IPS DF 19.7 (cell line): ENCODE measurements around the gene ZFAND2A.
"Not testable (repeated sequence)": the region's sequence is repeated elsewhere in the genome, so short reads cannot be mapped to it uniquely, and the experiment has no call there.

ENCODE experiments used
- DNase-seq: peaks from one replicate; pipeline ENCODE4 v3.0.0-alpha.2; 2013; ENCODE audit warnings: low read depth, low spot score

The ZFAND2A gene

DNA sequence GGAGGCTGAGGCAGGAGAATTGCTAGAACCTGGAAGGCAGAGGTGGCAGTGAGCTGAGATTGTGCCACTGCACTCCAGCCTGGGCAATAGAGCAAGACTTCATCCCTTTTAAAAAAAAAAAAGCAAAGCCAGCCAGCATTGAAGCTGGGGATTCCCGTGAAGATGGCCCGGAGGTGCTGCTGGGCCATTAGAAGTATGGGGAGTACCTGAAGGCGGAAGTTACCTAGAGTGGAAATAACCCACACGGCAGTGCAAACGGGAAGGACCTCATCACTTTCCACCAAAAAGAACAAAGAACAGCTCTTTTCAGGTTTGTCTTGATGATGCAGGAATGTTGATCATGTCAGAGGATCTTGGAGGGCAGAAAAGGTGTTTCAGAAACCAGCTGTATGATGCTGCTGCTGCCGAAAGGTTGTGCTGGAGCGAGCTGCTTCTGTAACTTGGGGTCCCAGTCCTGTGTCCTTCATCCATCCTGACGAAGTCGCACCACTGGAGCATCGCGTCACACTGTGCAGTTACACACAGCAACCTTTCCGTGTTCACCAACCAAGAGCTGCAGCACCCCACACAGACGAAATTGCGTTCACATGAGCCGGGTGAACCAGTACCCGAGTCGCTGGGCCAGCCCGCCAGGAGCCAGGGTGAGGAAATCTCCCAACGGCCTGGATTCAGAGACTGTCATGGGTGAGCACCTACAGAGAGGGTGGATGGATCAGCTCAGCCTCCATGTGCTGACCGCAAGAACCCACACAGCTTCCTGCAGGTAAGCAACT lies 8.2 kb downstream of the ZFAND2A start:
- no peak for DNase-seq

DNA sequence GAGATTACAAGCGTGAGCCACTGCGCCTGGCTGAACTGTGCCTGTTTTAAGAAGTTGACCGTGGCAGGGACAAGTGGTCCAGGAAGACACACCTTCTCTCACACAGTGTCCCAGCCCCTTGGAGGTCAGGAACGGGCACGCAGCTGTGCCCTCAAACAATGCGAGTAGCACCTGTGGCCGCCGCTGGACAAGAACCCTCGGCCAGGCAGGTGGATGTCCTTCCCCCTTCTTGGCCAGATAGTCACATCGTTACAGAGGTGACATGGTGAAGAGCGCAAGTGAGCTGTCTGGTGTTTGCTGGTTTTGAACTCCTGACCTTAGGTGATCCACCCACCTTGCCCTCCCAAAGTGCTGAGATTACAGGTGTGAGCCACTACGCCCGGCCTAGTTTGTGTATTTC lies 8.8 kb downstream of the ZFAND2A start:
- DNase-seq: no peak

DNA sequence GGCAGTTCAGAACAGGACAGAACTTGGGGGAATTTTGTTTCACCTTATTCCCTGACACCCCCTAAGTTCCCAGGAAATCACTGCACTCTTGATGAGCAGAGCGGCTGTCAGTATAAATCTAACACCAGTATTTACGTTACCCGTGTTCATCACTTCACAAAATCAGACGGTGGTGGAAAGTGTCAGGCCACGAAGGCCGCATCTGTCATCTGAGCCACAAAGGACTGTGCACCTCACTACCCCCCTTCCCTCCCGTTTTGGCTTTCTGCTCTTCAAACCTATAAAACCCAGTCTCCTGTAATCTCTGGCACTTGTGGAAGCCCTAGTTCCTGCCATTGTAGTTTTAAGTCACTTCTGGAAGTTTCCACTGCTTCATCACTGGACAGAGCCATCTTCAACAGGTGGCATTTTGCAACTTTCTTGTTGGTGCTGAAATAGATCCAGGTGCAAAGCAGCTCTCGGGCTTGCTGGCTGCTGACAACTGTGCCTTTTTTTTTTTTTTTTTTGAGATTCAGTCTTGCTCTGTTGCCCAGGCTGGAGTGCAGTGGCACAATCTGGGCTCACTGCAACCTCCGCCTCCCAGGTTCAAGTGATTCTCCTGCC lies 9.5 kb downstream of the ZFAND2A start:
- no peak for DNase-seq

DNA sequence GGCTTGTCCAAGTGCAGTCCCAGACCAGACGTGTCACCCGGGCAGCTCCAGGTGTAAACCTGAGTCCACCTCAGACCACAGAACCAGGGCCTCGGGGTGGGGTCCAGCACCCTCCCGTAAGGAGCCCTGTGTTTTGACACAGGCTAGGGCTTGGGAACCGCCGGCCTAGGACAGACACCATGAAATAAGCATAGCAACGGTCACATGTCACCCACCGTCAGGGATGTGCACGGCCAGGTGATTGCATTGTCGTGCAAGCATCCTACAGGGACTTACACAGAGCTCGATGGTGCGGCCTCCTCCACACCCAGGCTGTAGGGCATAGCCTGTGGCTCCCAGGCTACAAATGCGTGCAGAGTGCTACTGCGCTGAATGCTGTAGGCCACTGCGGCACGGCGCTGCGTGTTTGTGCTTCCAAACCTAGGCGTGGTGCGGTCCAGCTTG lies 10.6 kb downstream of the ZFAND2A start:
- no peak for DNase-seq

DNA sequence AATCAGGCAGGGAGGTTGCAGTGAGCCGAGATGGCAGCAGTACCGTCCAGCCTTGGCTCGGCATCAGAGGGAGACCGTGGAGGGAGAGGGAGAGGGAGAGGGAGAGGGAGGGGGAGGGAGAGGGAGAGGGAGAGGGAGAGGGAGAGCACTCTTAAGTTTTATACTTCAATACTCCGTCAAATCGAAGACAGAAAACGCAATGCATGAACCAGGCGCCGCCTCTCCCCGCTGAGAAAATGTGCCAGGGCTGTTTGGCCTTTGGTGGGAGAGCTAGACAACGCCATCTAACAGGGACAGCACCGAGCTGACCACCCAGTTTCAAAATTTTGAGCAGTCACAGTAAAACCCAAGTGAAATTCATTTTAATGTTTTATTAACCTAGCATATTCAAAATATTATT lies 12.1 kb downstream of the ZFAND2A start:
- DNase-seq: not testable (repeated sequence)

DNA sequence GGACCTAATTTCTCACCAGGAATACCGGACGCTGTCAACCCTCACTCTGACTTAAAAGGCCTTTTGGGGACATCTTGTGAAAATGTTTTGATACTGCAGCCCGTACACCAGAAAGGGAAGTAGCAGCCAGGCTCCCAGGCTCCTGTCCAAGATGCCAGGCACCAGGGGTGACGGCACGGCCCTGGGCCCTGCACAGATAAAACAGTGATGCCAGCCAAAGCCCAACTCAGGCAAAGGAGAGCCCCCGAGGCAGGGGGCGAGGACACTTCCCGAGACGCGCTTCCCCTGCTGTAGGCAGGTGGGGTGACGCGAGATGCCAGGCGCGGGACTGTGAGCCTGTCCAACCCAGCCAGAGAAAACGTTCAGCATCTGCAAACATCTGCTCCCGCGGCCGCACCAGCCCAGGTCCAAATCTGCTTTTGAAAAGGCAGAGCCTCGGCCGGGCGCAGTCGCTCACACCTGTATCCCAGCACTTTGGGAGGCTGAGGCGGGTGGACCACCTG lies 15.7 kb downstream of the ZFAND2A start:
- no peak for DNase-seq

DNA sequence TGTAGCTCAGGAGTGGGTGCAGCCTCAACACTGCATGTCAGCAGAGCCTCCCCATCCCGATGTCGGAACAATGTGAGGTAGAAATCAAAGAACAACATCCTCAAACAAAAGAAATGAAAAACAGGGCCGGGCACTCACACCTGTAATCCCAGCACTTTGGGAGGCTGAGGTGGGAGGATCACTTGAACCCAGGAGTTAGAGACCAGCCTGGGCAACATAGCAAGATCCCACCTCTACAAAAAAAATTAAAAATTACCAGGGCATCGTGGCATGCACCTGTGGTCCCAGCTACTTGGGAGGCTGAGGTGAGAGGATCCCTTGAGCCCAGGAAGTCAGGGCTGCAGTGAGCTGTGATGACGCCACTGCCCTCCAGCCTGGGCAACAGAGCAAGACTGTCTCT lies 17.0 kb downstream of the ZFAND2A start:
- not testable (repeated sequence) for DNase-seq

DNA sequence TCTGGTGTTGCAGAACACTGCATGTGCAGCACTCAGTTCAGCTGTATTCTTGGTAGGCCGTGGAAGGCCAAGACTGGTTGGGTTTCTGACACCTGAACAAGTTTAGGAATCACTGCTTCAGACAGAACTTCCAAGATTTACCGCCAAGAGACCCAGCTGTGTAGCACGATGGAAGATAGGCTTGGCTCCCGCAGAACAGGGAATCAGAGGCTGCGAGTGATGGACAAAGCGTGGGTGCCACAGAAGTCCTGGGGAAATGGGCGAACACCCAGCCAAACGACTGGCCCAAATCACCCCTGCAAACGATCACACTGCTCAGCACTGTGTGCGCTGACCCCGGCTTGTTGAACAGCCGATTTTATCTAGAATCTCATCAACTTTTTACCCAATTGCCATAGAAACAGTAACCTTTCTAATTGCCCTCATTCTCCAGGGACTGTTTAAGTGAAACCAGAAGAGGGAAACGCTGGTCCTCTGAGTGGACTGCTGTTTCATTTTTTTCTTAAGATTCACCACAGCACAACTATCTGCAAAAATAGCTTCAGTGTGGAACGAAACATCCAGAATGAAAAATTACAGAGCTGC lies 17.9 kb downstream of the ZFAND2A start:
- DNase-seq: no peak

DNA sequence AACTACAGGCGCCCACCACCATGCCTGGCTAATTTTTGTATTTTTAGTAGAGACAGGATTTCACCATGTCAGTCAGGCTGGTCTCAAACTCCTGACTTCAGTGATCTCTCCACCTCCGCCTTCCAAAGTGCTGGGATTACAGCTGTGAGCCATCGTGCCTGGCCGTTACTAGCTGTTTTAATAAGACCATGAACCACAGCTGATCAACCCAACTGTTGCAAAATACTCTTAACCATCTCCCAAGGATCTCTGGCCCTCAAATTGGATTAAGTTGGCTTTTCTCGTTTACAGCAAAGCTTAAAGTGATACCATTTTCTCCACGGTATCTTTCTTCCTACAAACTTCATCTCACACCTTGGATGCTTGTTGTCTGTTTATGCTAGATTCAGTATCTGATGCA lies 18.3 kb downstream of the ZFAND2A start:
- DNase-seq: no peak

DNA sequence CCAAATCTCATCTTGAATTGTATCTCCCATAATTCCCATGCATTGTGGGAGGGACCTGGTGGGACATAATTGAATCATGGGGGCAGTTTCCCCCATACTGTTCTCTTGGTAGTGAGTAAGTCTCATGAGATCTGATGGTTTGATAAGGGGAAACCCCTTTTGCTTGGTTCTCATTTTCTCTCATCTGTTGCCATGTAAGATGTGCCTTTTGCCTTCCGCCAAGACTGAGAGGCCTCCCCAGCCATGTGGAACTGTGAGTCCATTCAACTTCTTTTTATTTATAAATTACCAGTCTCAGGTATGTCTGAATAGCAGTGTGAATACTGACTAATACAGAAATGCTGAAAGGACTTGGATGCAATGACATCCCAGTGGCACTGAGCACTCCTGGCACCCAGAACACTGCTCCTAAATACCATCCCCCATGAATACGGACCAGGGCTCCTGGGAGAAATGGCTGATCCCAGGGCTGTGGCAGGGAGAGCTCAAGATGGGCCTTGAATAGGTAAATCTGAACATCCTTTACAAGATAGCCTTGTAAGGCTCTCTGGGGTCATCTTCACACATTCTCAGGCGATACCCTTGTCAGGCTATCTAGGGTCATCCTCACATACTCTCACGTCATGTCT lies 19.4 kb downstream of the ZFAND2A start:
- DNase-seq: no peak

DNA sequence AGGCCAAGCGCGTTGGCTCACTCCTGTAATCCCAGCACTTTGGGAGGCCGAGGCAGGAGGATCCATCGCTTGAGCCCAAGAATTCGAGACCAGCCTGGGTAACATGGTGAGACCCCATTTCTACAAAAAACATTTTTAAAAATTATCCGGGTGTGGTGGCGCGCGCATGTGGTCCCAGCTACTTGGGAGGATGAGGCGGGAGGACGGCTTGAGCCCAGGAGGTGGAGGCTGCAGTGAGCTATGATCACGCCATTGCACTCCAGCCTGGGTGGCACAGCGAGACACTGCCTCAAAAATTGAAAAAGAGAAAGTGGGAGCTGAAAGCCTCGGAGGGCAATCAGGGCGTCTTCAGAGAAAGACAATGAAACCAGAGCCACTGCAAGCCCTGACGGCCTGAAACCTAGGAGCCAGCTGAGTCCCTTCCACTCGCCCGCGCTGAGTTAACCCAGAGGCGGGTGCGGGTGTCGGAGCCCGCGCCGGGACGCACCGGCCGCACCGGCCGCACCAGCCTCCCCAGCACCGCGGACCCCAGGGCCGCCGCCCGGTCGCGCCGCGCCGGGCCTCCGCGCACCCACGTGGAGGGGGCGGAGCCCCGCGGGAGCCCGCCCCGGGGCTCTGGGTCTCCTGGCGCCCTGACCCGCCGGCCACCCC lies 22.4 kb downstream of the ZFAND2A start:
- no peak for DNase-seq

DNA sequence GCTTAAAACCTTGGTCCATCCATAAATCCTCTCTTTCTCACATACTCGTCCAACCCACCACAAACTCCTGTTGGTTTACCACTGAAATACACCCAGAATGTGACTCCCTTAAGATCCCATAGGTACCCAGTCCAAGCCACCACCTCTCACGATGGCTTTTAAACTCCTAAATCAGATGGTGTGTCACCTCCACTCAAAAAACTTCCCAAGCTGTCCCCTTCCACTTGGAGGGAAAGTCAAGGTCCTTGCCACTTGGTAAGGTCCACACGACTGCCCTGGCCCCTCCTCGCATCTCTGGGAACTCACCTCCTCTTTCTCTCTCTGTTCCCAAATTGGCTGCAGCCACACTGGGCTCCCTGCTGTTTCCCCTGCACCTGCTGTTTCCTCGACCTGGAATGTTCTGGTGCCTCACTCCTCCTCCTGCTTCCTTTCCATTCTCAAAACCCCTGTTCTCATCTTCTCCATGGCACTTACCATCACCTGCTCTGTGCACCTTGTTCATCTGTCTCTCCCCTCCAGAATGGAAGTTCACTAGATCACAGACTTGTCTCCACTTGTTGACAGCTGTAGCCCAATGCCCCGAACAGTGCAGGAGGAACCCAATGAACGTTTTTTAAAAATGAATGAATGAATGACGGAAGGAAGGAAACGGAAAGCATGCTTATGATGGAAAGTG lies 23.0 kb downstream of the ZFAND2A start:
- no peak for DNase-seq

DNA sequence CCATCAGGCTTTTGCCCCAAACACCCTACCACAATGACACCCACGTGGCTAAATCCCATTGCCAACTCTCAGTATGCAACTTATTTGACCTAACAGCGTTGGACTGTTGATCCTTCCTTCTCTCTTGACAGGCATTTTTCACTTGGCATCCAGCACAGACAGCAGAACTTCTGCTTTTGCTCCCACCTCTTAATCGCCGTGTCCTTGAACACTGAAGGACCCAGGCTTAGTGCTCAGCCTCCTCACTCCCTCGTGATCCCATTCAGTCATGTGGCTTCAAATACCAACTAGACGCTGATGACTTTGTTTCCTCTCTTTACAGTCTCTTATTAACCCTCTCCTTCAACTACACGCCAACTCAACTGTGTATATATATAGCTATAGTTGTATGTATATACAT lies 25.0 kb downstream of the ZFAND2A start:
- DNase-seq: no peak

DNA sequence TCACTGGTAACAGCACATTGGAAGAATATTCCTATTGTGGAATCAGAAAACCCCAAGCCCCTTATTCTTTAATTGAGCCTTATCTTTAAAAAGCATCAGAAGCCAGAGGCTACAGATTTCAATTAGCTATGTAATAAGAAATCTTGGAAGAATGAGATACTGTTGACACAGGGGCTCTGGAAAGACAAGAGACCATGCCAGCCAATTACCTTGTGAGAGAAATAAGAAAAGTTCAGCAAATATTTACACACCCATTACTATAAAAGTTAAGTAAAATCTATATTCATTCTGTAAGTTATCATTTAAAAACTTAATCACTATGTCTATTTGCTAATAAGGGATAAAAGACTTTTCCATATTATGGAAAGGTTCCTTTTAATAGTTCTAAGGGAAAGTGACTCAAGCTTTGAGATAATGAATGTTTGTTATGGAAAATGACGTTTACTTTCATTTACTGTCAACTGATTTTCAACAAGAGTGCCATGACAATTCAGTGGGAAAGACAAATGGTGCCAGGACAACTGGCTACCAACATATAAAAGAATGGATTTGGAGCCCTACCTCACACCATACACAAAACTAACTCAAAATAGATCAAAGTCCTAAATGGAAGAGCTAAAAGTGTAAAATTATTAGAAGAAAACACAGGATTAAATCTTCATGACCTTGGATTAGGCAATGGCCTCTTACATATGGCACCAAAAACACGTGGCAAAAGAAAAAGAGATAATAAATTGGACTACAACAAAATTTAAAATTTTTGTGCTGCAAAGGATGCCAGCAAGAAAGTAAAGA lies 28.3 kb downstream of the ZFAND2A start:
- no peak for DNase-seq

DNA sequence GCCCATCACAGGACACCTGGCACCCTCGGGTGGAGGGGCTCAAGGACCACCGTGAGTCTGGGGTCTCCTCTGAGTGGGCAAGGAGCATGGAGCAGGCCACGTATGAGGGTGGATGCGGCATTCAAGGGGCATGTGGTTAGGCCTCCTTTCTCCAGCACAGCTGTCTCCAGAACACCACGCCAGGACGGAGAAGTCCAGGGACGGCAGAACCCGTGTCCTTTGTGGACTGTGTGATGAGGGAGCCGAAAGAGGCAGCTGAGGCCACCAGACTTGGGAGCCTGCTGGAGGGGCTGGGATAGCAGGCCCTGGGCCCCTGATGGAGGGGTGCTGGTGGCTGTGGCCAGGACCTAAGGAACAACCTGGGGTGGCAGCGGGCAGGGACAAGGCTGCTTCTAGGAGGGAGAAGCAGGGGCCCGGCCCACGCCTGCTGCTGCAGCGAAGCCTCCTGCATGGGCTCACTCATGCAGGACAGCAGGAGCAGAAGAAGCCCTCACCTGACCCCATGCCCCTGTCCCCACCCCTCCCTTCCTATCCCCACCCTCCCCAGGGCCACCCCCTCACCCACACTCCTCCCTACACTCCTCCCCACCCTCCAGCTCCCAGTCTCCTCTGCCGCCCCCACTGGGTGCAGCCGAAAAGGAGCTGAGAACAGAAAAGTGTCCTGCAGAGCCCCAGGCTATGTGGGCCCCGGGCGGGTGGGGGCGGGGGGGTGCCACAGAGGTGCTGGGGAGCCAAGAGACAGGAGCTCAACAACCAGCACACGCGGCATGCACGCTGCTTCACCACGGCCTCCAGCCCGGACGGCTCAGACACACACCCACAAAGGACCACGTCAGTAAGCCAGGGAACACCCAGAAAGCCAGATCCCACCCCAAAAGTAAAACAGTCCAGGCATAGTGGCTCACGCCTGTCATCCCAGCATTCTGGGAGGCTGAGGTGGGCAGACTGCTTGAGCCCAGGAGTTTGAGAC lies 29.7 kb downstream of the ZFAND2A start:
- no peak for DNase-seq

DNA sequence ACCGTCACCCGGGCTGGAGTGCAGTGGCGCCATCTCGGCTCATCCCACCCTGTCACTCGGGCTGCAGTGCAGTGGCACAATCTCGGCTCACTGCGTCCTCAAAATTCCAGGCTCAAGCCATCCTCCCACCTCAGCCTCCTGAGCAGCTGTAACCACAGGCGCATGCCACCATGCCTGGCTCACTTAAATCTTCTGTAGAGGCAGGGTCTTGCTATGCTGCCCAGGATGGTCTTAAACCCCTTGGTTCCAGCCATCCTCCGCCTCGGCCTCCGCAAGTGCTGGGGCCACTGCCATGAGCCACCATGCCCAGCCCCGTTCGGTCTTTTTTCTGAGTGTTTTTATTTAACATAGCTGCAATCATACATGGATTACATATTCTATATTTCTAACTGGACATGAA lies 30.6 kb downstream of the ZFAND2A start:
- DNase-seq: no peak

DNA sequence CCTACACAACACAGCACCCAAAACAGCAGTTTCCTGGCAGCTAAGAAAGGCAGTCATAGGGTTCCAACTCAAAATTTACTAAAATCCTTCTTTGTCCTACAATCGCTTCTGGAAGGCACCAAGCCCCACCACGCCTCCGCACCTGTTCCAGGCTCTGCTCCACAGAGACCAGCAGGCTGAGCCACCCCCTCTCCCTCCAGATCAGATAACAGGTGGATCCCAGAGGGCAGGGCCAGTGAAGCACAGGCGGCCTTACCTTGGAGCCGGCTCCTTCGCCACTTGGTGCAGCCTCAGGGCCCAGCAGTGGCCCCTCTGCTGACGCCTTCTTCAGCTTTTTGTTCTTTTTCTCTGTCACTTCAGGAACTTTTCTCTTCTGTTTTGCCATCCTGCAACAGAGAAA lies 33.0 kb downstream of the ZFAND2A start:
- DNase-seq: no peak

DNA sequence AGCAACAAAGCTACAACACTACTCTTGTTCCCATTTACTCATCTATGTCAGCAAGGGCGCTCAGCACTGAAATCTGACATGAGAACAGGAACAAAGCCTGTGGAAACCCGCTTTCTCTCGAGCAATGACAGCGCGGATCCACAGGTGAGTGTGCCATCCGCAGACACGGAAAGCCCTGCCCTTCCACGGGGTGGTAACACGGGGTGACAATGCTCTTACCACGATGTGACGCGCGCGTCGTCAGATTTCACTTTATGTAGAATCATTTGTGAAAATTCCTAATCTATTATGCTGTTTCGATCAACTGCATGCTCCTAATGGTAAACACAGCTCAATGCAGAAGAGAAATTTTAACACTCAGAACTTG lies 34.4 kb downstream of the ZFAND2A start:
- DNase-seq: no peak

DNA sequence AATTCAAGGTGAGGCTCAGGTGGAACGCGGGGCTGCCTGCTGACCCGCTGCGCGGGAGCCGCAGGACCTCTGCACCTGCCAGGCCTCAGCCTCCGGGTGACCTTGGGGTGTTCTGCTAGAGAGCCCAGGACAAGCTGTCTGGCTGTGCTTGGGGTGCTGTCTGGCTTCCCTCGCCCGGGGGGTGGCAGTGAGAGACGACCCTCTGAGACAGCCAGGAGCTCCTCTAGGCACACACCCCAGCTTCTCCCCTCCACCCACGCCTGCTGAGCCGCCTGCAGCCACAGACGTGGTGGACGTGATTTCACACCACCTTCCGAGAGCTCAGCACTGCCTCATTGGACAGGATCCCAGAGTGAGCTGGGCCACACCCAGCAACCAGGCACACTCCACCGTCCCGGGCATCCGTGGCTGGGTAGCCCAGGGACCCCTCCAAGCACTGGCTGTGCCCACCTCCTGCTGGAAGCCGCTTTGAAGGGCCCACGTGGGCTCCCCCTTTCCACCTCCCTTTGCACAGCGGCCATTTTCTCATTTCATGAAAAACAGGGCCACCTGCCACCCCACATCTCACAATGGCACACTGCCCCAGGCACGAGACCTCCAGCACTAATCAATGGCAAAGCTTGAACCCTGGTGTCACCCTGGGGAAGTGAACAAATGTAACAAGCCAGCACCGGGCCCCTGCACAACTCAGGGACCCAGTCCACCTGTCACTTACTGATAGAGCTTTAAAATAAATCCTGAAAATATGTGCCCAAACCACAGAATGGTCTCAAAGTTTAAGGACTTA lies 35.0 kb downstream of the ZFAND2A start:
- DNase-seq: no peak
